ENCODE data around the gene CTRB1. TPM values are rescaled to one million over a fixed set of nuclear protein-coding genes. Genes with fewer than 3 reads are reported as not detected.
A peak's percentile ranks its signal among the peaks of the same experiment; 100 is the strongest.

CTRB1 gene
- total and polyA plus RNA-seq, 2 of the 13 experiments (the other 11 are each of a cell fraction or from before 2014, with no cell fraction given), result not detected

- Histone ChIP-seq H3K4me3 (replicated peaks in 1 of 3; ENCODE audit: insufficient read depth in 1 of 3, low read depth in 2 of 3, low read length in 3 of 3) (peak overlapping the region; percentile 92 to 99 (median 96)), H3K4me2 (ENCODE audit: low read depth, low read length) (peak overlapping the region; percentile 98), H3K9me3 (ENCODE audit: low read length) (no peaks in the 10 kb centered on the region), H3K27me3 (ENCODE audit: control insufficient read depth in 1 of 2, insufficient read depth in 2 of 2, low read length in 2 of 2) (no peaks in the 10 kb centered on the region), H3K27ac (ENCODE audit: extremely low read length, insufficient read depth, low read length) (peak overlapping the region; percentile 75), H3K4me1 (ENCODE audit: insufficient read depth, low read length) (peaks cover 69% of the 10 kb centered on the region), H3K36me3 (replicated peaks in 1 of 2; ENCODE audit: control insufficient read depth in 1 of 2, insufficient read depth in 2 of 2, low read length in 2 of 2) (peaks cover 0 to 3% of the 10 kb centered on the region in 2 experiments; a peak in 1 of 5 replicates), H3K79me2 (ENCODE audit: insufficient read depth, low read length) (peaks cover 44% of the 10 kb centered on the region), H2AFZ (ENCODE audit: low read length) (no peak overlapping the region), H3K9ac (ENCODE audit: insufficient read depth, low read depth, low read length) (peak overlapping the region; percentile 96), H4K20me1 (ENCODE audit: insufficient read depth, low read length) (peaks cover 28% of the 10 kb centered on the region)
- WGBS (ENCODE audit: low lambda C conversion rate), result 17% methylated on average over 23 of the region's 62 CpGs
- in situ Hi-C loops (cut with HindIII; ENCODE audit: extremely low pct_ligation_motif_present, low pct_unique_long_range_greater_than_20kb), result loop anchor here (5.0 kb wide), 1 partner anchor 41 kb away; no protein-coding TSS in a partner anchor
- ChIA-PET POLR2A (interaction anchor here (1.2 to 9.3 kb wide), 8 partner anchors 14 to 46 kb away, joined by 3 to 151 read pairs (median 5); partner anchors contain the start of gene BCAR1), CTCF (ENCODE audit: low intra/inter-chr PET ratio, low total read pairs) (no interaction called here)
- DNase-seq (ENCODE audit: low spot score), result peak; percentile 84
- BruUV-seq (replicated peaks), result TSS peak; percentile 79
- peak; percentile 30 for ATAC-seq
- intact Hi-C loops (cut with micrococcal nuclease; ENCODE audit: unreplicated experiment), result loop anchor here (1.0 to 2.0 kb wide), 2 partner anchors 21 to 33 kb away; no protein-coding TSS in a partner anchor
- FAIRE-seq, result no peak
- TF ChIP-seq RFXAP (CRISPR knock-in tag; IDR thresholded peaks at IDR 0.05; ENCODE audit: borderline replicate concordance) (peak; percentile 75; the same call in 1 of the 2 replicates), MAFF (IDR thresholded peaks at IDR 0.05; ENCODE audit: low read depth, low read length) (no peak), ZBTB21 (CRISPR knock-in tag; IDR thresholded peaks at IDR 0.05) (no peak), ZBTB42 (CRISPR knock-in tag; IDR thresholded peaks at IDR 0.05) (no peak), ZNF770 (CRISPR knock-in tag; IDR thresholded peaks at IDR 0.05) (peak; percentile 86), SNAPC2 (CRISPR knock-in tag; IDR thresholded peaks at IDR 0.05) (peak; percentile 76; the same call in 1 of the 2 replicates), PTBP1 (IDR thresholded peaks at IDR 0.05; ENCODE audit: low read depth, low read length, poor library complexity, severe bottlenecking) (no peak), NR0B2 (CRISPR knock-in tag; IDR thresholded peaks at IDR 0.05) (peak; percentile 80; the same call in 1 of the 2 replicates), ZNF746 (CRISPR knock-in tag; IDR thresholded peaks at IDR 0.05) (no peak; the same call in 1 of the 2 replicates), NKX3-1 (CRISPR knock-in tag; IDR thresholded peaks at IDR 0.05) (0 out of 2 replicates have a peak, but pooled peaks have one; percentile 37)
- TF ChIP-seq, protein P1, sequence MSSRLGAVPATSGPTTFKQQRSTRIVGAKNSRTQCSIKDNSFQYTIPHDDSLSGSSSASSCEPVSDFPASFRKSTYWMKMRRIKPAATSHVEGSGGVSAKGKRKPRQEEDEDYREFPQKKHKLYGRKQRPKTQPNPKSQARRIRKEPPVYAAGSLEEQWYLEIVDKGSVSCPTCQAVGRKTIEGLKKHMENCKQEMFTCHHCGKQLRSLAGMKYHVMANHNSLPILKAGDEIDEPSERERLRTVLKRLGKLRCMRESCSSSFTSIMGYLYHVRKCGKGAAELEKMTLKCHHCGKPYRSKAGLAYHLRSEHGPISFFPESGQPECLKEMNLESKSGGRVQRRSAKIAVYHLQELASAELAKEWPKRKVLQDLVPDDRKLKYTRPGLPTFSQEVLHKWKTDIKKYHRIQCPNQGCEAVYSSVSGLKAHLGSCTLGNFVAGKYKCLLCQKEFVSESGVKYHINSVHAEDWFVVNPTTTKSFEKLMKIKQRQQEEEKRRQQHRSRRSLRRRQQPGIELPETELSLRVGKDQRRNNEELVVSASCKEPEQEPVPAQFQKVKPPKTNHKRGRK (CRISPR knock-in tag; IDR thresholded peaks at IDR 0.05), result no peak
- TF ChIP-seq, protein P2, sequence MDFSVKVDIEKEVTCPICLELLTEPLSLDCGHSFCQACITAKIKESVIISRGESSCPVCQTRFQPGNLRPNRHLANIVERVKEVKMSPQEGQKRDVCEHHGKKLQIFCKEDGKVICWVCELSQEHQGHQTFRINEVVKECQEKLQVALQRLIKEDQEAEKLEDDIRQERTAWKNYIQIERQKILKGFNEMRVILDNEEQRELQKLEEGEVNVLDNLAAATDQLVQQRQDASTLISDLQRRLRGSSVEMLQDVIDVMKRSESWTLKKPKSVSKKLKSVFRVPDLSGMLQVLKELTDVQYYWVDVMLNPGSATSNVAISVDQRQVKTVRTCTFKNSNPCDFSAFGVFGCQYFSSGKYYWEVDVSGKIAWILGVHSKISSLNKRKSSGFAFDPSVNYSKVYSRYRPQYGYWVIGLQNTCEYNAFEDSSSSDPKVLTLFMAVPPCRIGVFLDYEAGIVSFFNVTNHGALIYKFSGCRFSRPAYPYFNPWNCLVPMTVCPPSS (IDR thresholded peaks at IDR 0.05), result no peak
- TF ChIP-seq, protein P3, sequence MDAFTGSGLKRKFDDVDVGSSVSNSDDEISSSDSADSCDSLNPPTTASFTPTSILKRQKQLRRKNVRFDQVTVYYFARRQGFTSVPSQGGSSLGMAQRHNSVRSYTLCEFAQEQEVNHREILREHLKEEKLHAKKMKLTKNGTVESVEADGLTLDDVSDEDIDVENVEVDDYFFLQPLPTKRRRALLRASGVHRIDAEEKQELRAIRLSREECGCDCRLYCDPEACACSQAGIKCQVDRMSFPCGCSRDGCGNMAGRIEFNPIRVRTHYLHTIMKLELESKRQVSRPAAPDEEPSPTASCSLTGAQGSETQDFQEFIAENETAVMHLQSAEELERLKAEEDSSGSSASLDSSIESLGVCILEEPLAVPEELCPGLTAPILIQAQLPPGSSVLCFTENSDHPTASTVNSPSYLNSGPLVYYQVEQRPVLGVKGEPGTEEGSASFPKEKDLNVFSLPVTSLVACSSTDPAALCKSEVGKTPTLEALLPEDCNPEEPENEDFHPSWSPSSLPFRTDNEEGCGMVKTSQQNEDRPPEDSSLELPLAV (CRISPR knock-in tag; conservative IDR thresholded peaks at IDR 0.05; ENCODE audit: low read depth), result no peak
- TF ChIP-seq, protein P4, sequence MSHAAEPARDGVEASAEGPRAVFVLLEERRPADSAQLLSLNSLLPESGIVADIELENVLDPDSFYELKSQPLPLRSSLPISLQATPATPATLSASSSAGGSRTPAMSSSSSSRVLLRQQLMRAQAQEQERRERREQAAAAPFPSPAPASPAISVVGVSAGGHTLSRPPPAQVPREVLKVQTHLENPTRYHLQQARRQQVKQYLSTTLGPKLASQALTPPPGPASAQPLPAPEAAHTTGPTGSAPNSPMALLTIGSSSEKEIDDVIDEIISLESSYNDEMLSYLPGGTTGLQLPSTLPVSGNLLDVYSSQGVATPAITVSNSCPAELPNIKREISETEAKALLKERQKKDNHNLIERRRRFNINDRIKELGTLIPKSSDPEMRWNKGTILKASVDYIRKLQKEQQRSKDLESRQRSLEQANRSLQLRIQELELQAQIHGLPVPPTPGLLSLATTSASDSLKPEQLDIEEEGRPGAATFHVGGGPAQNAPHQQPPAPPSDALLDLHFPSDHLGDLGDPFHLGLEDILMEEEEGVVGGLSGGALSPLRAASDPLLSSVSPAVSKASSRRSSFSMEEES (CRISPR knock-in tag; IDR thresholded peaks at IDR 0.05), result 0 out of 2 replicates have a peak, but pooled peaks have one; percentile 27
Measured at GRCh38 chr16:75265911-75266701, 47.3 kb downstream of the CTRB1 start.
